ENCODE measurements around the gene C6orf62.
"Not testable (repeated sequence)": the region's sequence is repeated elsewhere in the genome, so short reads cannot be mapped to it uniquely, and the experiment has no call there.

Gene C6orf62
- total RNA-seq = 190 to 198 reads per million in 2 experiments

DNA sequence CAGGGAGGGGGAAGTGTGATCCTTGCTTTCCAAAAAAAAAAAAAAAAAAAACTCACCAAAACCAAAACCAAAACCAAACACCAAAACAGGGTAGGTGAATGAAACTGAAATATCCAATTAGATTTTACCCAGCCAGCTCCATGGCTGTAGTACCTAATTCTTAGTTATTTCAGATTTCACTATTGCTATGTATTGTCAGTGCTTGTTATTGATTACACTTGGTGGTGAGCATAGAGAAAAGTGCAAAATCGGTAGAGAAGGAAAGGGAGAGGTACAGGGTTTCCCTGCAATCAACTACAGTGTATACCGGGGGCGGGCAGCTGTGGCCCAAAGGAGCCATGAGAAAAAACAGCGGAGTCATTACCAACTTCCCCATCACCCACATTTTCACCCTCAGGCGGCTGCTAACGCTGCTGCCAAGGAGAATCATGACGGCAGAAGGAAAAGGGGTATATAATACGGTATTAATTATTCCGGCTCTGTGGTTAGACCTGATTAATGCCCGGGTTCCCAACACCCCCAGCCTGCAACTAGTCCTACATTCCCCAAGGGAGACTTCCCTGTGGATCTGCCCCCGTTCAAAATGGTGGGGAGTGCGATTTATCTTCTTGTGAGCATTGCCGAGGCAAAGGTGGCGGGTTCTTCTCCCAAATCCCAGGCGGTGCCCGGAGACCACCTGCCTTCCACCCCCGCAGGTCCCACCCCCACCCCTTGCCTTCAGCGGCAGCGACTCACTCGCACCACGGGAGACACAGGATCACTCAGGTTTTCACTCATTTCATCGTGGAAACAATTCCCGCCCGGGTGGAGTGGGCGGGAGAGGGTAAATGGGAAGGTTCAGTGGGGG lies at the start of gene C6orf62:
Gene C6orf62 (minus strand): TSS at position 30 of the 847 bp plus-strand sequence. CDS start 486 bp downstream, outside the sequence.
- DNase-seq (ENCODE audit: low read depth) = peak; percentile 30

DNA sequence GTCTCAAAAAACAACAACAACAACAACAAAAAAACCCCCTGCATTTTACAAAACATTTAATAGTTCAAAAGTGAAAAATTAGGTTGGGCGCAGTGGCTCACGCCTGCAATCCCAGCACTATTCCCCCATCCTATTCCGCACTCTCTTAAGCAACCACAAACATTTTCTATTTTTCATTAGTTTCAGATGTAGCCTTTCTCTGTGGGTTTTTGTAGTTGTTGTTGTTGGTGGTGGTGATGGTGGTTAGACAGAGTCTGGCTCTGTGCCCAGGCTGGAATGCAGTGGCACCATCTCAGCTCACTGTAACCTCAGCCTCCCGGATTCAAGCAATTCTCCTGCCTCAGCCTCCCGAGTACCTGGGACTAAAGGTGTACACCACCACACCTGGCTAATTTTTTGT lies 49.4 kb upstream of the C6orf62 start:
- no peak for DNase-seq (ENCODE audit: low read depth)

DNA sequence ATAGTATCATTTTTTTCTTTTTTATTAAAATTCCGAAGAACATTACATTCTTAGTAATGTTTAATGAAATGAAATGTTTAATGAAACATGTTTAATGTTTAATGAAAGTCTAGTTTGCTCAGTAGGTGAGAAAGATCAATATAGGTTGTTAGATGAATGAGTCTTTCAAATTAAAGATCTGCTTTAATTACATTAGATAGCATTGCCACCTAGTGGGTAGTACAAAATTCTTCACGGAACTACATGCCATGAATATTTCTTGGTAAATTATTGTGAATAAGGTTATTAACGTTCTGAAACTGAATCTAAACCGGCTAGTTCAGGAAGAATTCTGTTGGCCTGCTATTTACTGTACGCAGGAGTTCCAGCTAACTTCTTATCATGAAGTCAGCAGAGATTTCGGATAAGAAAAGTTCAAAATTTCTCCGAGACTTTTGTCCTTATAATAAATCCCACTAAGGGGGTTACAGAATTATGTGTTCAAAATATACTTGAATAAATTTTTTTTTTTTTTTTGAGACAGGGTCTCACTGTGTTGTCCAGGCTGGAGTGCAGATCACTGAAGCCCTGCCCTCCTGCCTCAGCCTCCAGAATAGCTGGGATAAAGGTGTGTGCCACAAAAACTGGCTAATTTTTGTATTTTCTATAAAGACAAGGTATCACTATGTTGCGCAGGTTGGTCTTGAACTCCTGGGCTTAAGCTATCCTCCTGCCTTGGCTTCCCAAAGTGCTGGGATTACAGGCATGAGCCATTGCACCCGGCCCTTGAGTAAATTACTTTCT lies 47.9 kb upstream of the C6orf62 start:
- DNase-seq (ENCODE audit: low read depth) = no peak

DNA sequence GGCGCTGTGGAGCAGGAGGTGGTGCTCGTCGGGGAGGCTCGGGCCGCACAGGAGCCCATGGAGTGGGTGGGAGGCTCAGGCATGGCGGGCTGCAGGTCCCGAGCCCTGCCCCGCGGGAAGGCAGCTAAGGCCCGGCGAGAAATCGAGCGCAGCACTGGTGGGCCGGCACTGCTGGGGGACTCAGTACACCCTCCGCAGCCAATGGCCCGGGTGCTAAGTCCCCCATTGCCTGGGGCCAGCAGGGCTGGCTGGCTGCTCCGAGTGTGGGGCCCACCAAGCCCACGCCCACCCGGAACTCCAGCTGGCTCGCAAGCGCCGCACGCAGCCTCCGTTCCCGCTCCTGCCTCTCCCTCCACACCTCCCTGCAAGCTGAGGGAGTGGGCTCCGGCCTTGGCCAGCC lies 47.0 kb upstream of the C6orf62 start:
- not testable (repeated sequence) for DNase-seq (ENCODE audit: low read depth)

DNA sequence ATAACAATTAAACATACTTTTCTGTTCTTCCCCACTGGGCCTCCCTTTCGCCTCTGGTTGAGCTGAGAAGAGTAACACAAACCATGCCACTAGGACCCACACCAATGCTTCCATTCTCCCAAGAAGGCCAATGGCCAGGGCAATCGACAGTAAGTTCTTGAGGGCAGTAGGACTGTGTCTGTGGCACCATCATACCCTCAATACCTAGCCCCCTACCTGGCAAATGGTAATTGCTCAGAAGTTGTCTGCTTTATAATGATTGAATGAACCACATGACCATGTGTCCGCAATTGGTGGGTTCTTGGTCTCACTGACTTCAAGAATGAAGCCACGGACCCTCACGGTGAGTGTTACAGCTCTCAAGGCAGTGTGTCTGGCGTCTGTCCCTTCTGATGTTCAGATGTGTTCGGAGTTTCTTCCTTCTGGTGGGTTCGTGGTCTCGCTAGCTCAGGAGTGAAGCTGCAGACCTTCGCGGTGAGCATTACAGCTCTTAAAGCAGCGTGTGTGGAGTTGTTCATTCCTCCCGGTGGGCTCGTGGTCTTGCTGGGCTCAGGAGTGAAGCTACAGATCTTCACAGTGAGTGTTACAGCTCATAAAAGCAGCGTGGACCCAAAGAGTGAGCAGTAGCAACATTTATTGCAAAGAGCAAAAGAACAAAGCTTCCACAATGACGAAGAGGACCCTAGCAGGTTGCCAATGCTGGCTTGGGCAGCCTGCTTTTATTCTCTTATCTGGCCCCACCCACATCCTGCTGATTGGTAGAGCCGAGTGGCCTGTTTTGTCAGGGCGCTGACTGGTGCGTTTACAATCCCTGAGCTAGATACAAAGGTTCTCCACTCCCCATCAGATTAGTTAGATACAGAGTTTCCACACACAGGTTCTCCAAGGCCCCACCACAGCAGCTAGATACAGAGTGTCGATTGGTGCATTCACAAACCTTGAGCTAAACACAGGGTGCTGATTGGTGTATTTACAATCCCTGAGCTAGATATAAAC lies 46.2 kb upstream of the C6orf62 start:
- not testable (repeated sequence) for DNase-seq (ENCODE audit: low read depth)

DNA sequence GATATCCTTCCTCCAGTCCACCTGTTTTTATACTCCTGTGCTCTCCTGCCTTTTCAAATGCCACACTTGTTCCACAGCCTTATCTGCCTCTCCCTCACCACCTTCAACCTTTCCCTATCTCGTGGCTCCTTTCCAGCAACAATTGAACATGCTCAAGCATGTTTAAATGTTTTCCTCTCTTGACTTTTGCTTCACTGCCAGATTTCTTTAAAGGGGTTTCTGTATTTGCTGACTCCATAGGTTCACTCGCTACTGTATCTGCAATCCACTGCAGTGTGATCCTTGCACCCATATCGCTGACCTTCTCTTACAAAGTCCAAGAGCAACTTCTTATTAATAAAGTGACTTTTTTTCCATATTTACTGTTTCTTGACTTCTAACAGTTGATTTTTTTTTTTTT lies 44.6 kb upstream of the C6orf62 start:
- DNase-seq (ENCODE audit: low read depth) = no peak

DNA sequence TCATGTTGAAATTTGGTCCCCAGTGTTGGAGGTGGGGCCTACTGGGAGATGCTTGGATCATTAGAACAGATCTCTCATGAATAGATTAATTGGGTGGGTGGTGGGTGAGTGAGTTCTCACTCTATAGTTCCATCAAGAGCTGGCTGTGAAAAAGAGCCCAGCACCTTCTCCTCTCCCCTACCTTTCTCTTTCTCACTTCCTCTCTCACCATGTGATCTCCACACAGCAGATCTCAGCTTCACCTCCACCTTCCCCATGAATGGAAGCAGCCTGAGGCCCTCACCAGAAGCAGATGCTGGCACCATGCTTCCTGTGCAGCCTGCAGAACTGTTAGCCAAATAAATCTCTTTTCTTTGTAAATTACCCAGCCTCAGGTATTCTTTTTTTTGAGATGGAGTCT lies 42.9 kb upstream of the C6orf62 start:
- no peak for DNase-seq (ENCODE audit: low read depth)

DNA sequence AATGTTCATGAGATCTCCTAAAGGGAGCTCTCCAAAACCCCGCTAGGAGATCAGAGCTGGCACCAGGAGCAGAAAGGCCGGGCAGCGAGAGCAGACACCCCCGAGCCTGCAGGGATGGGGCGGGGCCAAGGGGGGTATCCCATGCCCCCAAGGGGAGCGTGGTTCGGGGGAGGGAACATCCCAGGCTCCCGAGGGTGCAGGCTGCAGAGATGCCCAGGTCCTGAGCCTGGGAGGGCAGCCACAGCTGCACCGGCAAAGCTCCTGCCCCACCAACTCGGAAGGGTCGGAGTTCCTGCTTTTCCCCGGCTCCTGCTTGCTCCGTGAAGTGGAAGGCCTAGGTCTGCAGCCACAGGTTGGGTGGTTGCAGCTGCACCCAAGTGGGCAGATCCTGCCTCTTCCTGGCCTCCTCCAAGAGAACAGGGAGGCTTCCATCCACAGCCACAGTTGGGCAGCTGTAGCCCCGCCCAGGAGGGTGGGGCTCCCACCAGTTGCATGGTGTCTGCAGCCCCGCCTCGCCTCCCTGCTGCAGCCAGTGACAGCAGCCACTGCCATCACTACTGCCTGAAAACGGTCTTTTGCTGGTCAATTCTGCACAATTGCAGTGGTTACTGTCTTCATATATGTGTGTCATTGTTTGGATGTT lies 42.4 kb upstream of the C6orf62 start:
- no peak for DNase-seq (ENCODE audit: low read depth)

DNA sequence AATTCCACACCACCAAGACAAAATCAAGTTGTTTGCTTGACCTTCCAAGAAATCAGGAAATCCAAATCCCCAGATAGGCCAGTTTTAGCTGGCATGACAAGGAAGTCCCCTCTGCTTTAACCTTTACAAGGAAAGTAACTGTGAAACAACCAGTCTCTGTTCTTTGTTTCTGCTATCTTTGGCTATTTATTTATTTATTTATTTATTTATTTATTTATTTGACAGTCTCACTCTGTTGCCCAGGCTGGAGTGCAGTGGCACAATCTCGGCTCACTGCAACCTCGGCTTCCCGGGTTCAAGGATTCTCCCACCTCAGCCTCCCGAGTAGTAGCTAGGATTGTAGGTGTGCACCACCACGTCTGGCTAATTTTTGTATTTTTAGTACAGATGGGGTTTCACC lies 41.3 kb upstream of the C6orf62 start:
- DNase-seq (ENCODE audit: low read depth) = no peak

DNA sequence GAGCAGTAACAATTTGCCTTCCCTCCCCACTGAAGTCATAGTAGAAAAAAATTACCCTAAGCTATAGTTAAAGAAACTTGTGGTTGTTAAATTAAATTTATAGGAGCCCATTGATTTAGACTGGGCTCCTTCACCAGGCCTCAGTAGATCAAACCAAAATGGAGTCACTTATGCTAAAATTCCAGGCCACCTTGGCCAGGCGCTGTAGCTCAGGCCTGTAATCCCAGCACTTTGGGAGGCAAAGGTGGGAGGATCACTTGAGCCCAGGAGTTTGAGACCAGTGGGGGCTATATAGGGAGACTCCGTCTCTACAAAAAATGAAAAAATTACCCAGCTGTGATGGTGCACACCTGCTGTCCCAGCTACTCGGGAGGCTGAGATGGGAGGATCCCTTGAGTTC lies 40.8 kb upstream of the C6orf62 start:
- DNase-seq (ENCODE audit: low read depth) = no peak

DNA sequence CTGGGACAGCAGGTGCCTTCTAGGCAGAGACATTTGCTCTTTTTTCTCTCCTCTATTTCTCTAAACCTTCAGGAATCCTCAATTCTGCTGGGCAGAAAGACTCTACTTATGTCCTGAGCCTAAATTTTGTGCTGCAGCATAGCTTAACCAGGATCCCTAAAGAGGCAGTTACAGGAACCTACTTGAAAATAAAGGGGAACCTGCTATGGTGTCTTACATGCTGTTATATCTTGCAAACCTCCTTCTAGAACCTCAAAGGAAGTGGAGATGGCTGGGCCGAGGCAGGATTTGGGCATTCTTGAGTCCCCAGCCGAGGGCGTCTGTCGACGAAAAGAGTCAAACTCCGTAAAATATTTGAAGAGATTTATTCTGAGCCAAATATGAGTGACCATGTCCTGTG lies 38.7 kb upstream of the C6orf62 start:
- no peak for DNase-seq (ENCODE audit: low read depth)

DNA sequence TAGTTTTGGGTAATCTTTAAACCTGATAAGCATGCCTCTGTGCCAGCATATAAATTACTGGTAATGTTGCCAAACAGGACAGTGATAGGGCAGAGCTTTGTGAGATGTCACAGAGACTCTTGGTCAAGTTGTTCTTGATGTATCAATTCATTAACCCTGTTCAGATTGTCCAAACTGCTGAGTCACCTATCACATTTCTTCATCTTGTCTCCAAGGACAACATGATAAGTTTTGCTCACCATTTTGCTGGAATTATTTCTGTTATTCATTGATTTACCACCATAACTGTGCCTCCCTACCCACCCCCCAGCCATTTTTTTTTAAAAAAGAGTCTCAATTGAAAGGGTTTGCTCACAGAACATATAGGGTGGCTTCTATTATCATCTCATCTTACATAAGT lies 36.3 kb upstream of the C6orf62 start:
- no peak for DNase-seq (ENCODE audit: low read depth)

DNA sequence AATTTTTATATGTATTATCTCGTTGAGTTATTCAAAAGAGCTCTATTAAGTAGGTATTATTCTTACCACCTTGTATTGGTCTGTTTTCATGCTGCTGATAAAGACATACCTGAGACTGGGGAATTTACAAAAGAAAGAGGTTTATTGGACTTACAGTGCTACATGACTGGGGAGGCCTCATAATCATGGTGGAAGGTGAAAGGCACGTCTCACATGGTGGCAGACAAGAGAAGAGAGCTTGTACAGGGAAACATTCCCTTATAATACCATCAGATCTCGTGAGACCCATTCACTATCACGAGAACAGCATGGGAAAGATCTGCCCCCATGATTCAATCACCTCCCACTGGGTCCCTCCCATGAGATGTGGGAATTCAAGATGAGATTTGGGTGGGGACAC lies 35.4 kb upstream of the C6orf62 start:
- not testable (repeated sequence) for DNase-seq (ENCODE audit: low read depth)

DNA sequence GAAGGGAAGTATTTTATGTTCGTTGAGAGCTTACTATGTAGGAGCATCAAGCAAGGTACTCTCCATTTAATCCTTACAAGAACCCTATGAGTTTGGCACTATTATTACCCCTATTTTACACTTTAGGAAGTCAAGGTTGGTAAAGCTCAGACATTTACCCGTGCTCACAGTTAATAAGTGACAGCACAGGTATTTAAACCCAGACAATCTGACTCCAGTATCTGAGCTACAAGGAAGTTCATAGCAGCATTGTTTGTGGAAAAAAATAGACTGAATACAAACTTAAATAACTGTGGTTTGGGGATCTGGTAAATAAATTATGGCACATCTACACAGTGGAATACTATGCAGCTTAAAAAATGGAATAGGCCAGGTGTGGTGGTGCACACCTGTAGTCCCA lies 34.6 kb upstream of the C6orf62 start:
- DNase-seq (ENCODE audit: low read depth) = no peak

DNA sequence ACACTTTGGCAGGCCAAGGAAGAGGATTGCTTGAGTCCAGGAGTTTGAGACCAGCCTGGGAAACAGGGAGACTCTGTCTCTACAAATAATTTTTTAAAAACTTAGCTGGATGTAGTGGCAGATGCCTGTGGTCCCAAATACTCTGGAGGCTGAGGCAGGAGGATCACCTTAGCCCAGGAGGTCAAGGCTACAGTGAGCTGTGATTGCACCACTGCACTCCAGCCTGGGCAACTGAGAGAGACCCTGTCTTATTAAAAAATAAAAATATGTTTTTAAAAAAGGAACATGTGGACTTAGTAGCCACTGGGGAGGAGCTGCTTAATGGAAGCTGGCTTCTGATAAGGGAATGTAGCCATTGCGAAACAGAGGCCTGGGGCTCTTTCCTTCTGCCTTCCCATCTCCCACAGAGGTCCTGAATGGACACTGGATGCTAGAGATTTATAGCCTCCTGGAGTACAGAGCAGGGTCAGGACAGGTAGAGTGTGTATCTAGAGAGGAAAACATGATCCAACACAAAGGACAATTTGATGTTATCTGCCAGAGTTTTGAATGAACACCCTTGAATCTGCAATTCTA lies 34.1 kb upstream of the C6orf62 start:
- no peak for DNase-seq (ENCODE audit: low read depth)

DNA sequence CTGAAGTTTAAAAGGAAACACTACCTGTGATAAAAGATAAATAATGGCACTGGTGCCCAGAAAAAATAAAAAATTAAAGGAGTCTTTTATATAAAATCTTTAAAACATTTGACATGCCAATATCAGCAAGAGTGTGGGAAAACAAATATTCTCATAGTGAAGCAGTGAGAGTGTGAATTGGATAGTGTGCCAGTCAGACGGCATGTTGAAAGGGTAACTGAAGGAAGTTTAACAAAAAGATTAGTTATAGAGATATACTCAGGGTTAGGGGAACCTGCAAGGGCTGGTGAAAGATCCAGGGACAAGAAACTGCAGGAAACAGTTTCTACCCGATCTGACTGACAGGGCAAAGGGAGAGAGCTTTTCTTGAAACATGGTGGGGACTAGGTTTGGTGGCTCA lies 33.5 kb upstream of the C6orf62 start:
- DNase-seq (ENCODE audit: low read depth) = no peak

DNA sequence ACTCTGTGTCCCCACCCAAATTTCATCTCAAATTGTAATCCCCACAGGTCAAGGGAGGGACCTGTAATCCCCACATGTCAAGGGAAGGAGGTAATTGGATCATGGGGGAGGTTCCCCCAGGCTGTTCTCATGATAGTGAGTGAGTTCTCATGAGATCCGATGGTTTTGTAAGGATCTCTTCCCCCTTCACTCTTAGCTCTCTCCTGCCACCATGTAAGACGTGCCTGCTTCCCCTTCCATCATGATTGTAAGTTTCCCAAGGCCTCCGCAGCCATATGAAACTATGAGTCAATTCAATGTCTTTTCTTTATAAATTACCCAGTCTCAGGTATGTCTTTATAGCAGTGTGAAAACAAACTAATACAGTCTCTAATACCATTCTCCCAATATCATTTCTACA lies 31.9 kb upstream of the C6orf62 start:
- DNase-seq (ENCODE audit: low read depth) = not testable (repeated sequence)

DNA sequence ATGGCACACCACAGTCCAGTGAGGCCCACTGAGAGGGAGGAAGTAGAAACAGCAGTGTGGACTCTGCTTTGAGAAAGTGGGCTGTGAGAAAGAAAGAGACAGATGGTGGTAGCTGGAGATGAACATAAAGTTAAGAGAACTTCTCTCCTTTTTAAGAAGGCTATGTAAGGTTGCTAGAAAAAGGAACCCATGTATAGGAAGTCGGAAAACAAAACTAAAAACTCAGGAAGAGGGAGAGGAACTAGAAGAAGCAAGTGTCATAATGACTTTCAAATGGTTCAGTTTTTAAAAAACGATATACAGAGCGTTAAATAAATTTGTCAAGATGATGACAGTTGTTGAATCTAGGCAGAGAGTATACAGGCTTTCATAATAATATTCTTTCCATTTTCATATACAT lies 30.3 kb upstream of the C6orf62 start:
- no peak for DNase-seq (ENCODE audit: low read depth)

DNA sequence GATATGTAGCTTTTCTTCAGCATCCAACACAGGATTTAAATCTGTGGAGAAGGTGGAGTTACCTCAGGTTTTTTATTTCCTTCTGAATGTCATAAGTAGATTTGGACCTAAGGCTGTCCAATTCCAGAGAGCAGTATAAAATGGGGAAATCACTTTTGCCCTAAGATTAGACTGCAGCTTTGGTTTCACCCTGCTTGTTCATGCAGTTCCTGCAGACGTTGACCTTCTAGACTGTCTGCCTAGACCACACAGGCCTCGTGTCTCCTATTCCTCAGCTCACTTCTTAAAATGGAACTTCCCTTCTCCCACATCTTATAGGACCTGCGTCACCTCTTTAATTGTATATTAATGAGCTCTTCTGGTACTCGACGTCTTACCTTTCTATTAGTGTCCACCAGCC lies 26.0 kb upstream of the C6orf62 start:
- DNase-seq (ENCODE audit: low read depth) = no peak

DNA sequence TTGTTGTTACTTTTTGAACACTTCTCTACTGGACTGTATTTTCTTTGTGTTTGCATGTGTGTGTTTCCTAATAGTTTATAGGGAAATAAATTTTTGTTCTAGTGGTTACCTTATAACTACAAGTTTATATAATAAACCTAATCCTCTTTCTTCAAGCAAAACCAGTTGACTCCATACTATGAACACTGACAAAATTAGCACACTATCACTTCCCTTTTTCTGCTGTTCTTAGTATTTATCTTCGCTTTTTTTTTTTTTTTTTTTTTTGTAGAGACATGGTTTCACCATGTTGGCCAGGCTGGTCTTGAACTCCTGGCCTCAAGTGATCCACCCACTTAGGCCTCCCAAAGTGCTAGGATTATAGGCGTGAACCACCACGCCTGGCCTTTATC lies 25.0 kb upstream of the C6orf62 start:
- no peak for DNase-seq (ENCODE audit: low read depth)
